Left ventricle myocardium inferior (tissue), 1 donor: ENCODE data around the gene IFNA13. TPM values are rescaled to one million over a fixed set of nuclear protein-coding genes. Genes with fewer than 3 reads are reported as not detected.
A peak's percentile ranks its signal among the peaks of the same experiment; 100 is the strongest.

Source experiments
- DNase-seq: peaks from one replicate; pipeline ENCODE4 v3.0.0-alpha.2; 2020
- H3K27ac ChIP-seq: fragments of 200-600 bp; replicated peaks from 2 replicates; pipeline ENCODE4 v1.8.0; 2021
- H3K27me3 ChIP-seq: fragments of 200-600 bp; 2 replicates; pipeline ENCODE4 v1.8.0; 2021; ENCODE audit warnings: low read depth
- H3K36me3 ChIP-seq: fragments of 200-600 bp; 2 replicates; pipeline ENCODE4 v1.8.0; 2021
- H3K4me1 ChIP-seq: fragments of 200-600 bp; 2 replicates; pipeline ENCODE4 v1.8.0; 2021
- H3K4me3 ChIP-seq: fragments of 200-600 bp; 2 replicates; pipeline ENCODE4 v1.8.0; 2021; ENCODE audit warnings: mild to moderate bottlenecking, moderate library complexity
- H3K9me3 ChIP-seq: fragments of 200-600 bp; replicated peaks from 2 replicates; pipeline ENCODE4 v1.8.0; 2021
- intact Hi-C: fragments of 100-400 bp; cut with micrococcal nuclease; formaldehyde crosslinking; loops from one replicate; pipeline ENCODE4 v1.11.0; 2022
- total RNA-seq: library from RNA; stranded (reverse); fragmentation: NEBNext Ultra II Directional; extraction: Animal tissue kit (Norgen Biotek cat#: 25700); gene quantifications from one replicate; pipeline ENCODE4 v1.2.1, GENCODE V29; 2021
- TF ChIP-seq, protein P1 (sequence below): fragments of 200-600 bp; IDR thresholded peaks from 2 replicates; pipeline ENCODE4 v1.8.0; 2021; ENCODE audit warnings: antibody characterized with exemption, mild to moderate bottlenecking, borderline replicate concordance
- donor health status: DM: no; HTN: yes; CAD: no; lungs with severe emphysema.

IFNA13 gene
- total RNA-seq, 1 donor from 2014 or later = not detected

DNA sequence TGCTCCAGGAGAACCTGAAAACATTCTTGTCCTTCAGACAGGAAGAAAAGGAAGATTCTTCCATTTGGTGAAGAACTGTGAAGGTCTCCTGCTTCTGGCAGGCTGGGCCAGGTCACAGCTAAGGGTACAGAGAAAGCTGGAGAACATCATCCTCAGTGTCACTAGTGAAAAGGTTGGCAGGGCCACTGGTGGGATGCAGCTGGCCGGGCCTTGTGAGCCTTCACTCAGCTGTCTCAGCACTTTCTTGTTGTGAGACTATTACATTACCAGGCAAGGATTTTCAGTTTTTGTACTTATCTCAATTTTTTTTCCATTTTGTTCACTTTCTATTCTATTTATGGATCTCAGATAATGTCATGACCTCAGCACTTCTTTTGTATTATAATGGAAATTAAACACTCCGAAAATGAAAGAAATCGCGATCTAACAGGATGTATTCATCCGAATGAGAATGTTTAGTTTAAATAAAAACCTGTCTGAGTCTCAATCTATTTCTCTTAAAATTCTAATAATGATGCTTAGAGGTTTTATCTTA, 31.2 kb upstream of the IFNA13 start:
- no peak overlapping the region for H3K4me3 ChIP-seq
- TF ChIP-seq, protein P1, sequence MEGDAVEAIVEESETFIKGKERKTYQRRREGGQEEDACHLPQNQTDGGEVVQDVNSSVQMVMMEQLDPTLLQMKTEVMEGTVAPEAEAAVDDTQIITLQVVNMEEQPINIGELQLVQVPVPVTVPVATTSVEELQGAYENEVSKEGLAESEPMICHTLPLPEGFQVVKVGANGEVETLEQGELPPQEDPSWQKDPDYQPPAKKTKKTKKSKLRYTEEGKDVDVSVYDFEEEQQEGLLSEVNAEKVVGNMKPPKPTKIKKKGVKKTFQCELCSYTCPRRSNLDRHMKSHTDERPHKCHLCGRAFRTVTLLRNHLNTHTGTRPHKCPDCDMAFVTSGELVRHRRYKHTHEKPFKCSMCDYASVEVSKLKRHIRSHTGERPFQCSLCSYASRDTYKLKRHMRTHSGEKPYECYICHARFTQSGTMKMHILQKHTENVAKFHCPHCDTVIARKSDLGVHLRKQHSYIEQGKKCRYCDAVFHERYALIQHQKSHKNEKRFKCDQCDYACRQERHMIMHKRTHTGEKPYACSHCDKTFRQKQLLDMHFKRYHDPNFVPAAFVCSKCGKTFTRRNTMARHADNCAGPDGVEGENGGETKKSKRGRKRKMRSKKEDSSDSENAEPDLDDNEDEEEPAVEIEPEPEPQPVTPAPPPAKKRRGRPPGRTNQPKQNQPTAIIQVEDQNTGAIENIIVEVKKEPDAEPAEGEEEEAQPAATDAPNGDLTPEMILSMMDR = no peak
- H3K9me3 ChIP-seq = no peaks in the 10 kb centered on the region
- intact Hi-C loops = loop anchor here (5.0 kb wide), 1 partner anchor 72 kb away; no protein-coding TSS in a partner anchor
- no peaks in the 10 kb centered on the region for H3K36me3 ChIP-seq
- no peak for DNase-seq
- no peak overlapping the region for H3K27ac ChIP-seq
- peaks cover 17% of the 10 kb centered on the region for H3K4me1 ChIP-seq
- peaks cover 99% of the 10 kb centered on the region for H3K27me3 ChIP-seq

DNA sequence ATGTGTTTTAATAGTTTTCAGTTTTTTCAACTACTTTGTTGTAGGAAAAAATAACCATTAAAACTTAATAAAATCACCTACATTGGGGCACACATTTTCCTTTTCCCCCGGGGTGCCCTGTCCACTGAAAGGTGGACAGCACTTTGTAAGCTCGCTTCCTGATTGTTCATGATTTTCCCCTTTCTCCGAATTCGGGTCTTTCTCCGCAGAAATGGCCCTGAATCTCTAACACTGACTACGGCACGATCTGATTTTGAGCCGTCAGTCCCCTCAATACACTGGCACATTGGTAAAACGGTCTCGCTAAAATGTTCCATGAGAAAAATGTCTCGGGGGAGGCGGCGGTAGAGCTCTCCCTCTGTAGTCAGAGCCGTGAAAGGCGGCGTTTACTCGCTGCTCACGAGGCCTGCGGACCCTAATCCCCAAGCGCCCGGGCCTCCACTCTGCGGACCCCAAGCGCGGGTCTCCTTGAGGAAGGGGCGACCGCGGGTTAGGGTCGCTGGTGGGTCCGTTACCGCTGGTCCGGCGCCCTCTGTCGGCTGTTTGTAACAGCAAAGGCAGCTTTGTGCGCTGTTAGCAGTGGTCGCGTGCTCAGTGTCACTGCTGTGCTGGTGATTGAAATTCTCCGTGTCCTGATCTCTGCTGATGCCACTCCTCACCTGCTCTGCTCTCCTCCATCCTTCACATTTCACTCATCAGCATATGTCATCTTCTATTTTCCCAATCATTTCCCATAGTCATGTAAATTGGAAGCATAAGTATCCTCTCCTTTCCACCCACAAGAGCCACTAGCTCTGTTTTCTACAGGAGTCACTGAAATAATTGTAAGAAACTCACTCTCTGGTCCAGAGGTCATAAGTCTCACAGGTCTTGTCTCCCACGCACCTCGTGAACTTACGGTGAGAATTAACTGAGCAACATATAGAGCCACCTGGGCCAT, 28.2 kb upstream of the IFNA13 start:
- Histone ChIP-seq H3K27me3 (peaks cover 98% of the 10 kb centered on the region), H3K36me3 (no peaks in the 10 kb centered on the region), H3K9me3 (no peaks in the 10 kb centered on the region), H3K4me1 (peaks cover 8% of the 10 kb centered on the region), H3K4me3 (peak overlapping the region; percentile 67), H3K27ac (no peak overlapping the region)
- TF ChIP-seq, protein P1 = peak; percentile 84
- DNase-seq = peak; percentile 45
- intact Hi-C loops = loop anchor here (5.0 kb wide), 1 partner anchor 69 kb away; no protein-coding TSS in a partner anchor

DNA sequence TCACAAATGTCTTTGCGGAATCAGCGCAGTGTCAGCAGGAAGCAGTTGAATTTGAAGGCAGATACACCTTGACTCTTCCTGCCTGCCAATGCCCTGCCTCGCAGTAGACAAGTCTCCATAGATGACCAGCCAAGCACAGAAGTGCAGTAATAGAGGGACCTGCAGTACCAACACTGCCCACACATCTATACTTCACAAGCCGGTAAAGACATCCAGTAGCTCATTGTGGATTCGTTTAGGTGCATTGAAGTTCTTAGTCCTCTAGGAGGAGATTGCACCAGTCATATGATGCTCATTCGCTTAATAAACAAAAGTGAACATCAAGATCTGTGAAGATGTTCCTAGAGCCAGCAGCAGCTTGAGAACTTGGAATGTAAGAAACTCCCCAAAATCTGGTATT, 24.4 kb upstream of the IFNA13 start:
- Histone ChIP-seq H3K9me3 (no peaks in the 10 kb centered on the region), H3K4me1 (peaks cover 8% of the 10 kb centered on the region), H3K4me3 (no peak overlapping the region), H3K36me3 (no peaks in the 10 kb centered on the region), H3K27ac (no peak overlapping the region), H3K27me3 (peaks cover 94% of the 10 kb centered on the region)
- TF ChIP-seq, protein P1 = peak; percentile 17
- intact Hi-C loops = no loop called here
- DNase-seq = no peak

DNA sequence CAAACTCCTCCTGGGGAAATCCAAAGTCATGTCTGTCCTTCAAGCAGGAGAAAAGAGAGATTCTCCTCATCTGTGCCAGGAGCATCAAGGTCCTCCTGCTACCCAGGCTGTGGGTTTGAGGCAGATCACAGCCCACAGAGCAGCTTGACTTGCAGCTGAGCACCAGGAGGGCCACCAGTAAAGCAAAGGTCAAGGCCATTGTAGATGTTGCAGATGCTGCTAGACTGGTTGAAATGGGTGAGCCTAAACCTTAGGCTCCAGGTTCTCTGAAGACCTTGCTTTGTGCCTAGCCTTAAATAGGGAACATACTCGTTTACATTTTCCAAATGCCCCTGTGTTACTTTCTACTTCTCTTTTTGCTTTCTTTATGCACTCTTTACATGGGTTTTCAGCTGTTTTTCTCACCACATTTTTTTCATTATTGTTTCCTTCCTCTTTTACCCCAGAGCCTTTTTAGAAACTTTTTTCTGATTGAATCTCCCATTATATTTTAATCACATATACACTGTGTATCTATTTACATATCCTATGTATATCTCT, 17.3 kb upstream of the IFNA13 start, which contains the start of gene IFNA2:
Gene IFNA2 (minus strand): TSS at position 268 of the 540 bp plus-strand sequence. CDS start 69 bp downstream, at position 199.
- H3K27me3 ChIP-seq = peaks cover 84% of the 10 kb centered on the region
- no peaks in the 10 kb centered on the region for H3K36me3 ChIP-seq
- no peaks in the 10 kb centered on the region for H3K9me3 ChIP-seq
- TF ChIP-seq, protein P1 = no peak
- no peak within 1 kb of the TSS for H3K27ac ChIP-seq
- intact Hi-C loops = no loop called here
- no peaks in the 10 kb centered on the region for H3K4me1 ChIP-seq
- DNase-seq = no peak
- H3K4me3 ChIP-seq = no peak within 1 kb of the TSS

DNA sequence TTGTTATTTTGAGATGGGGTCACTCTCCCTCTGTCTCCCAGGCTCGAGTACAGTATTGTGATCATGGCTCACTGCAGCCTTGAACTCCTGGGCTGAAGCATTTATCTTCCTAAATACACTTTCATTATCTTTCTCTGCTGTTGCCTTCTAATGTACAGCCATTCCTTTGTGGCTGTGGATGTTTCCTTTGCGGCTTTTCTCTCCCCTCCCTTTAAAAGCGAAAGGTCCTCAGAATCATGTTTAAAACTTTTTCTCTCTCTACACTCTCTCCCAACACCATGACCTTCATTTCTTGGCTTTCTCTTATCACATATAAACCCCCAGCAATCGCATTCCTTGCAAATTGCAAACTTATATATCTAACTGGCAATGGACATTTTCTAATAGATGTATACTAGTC, 15.8 kb upstream of the IFNA13 start:
- Histone ChIP-seq H3K27ac (no peak overlapping the region), H3K36me3 (no peaks in the 10 kb centered on the region), H3K9me3 (no peaks in the 10 kb centered on the region), H3K4me1 (no peaks in the 10 kb centered on the region), H3K27me3 (peaks cover 80% of the 10 kb centered on the region), H3K4me3 (no peak overlapping the region)
- DNase-seq = no peak
- TF ChIP-seq, protein P1 = no peak
- intact Hi-C loops = no loop called here
